Vagina (tissue), 2 donors: ENCODE data around the gene DDX10.

ENCODE experiments used
- POLR2A ChIP-seq, 2 donors: fragments of 450-650 bp; IDR thresholded peaks; one replicate each; pipeline ENCODE4 v1.6.1; 2017; ENCODE audit warnings: antibody characterized with exemption in 2 of 2, mild to moderate bottlenecking in 2 of 2, moderate library complexity in 2 of 2
- TF ChIP-seq, protein P1 (sequence below), 3 experiments: fragments of 450-650 bp in 2 of 3; fragments of 200-600 bp in 1 of 3; sonication (generic) in 1 of 3; IDR thresholded peaks; one replicate each; pipeline ENCODE4 v1.5.1; 2017 to 2019; ENCODE audit warnings: antibody characterized with exemption in 3 of 3, mild to moderate bottlenecking in 2 of 3, moderate library complexity in 2 of 3

DNA sequence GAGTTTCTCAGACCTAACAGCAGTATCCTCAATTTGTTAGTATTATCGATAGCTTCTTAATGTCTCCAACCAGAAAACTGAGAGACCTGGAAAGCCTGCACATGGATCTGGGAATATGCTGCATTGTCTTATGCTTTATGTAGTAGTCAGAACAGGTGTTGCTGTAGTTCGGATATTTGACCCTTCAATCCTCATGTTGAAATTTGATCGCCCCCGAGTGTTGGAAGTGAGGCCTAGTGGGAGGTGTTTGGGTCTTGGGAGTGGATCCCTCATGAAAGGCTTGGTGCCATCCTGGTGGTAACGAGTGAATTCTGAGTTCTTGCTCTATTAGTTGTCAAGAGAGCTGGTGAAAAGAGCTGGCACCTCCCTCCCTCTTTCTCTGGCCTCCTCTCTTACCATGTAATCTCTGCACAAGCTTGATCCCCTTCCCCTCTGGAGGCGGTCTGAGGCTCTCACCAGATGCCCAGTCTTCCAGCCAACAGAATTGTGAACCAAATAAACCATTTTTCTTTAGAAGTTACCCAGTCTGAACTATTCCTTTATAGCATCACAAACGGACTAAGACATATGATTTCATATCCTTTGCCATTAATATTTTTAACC lies 227.1 kb downstream of the DDX10 start:
- TF ChIP-seq, protein P1, sequence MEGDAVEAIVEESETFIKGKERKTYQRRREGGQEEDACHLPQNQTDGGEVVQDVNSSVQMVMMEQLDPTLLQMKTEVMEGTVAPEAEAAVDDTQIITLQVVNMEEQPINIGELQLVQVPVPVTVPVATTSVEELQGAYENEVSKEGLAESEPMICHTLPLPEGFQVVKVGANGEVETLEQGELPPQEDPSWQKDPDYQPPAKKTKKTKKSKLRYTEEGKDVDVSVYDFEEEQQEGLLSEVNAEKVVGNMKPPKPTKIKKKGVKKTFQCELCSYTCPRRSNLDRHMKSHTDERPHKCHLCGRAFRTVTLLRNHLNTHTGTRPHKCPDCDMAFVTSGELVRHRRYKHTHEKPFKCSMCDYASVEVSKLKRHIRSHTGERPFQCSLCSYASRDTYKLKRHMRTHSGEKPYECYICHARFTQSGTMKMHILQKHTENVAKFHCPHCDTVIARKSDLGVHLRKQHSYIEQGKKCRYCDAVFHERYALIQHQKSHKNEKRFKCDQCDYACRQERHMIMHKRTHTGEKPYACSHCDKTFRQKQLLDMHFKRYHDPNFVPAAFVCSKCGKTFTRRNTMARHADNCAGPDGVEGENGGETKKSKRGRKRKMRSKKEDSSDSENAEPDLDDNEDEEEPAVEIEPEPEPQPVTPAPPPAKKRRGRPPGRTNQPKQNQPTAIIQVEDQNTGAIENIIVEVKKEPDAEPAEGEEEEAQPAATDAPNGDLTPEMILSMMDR (IDR thresholded peaks at IDR 0.05) = no peak
- TF ChIP-seq POLR2A (IDR thresholded peaks at IDR 0.05) = no peak
